LNCAP (cell line): ENCODE measurements around the gene RPS26.
A peak's percentile ranks its signal among the peaks of the same experiment; 100 is the strongest.

Experiments
- TF ChIP-seq, protein P1 (sequence below): fragments of 450-650 bp; IDR thresholded peaks from 2 replicates; pipeline ENCODE4 v1.5.1; 2017; ENCODE audit warnings: mild to moderate bottlenecking

The RPS26 gene

DNA sequence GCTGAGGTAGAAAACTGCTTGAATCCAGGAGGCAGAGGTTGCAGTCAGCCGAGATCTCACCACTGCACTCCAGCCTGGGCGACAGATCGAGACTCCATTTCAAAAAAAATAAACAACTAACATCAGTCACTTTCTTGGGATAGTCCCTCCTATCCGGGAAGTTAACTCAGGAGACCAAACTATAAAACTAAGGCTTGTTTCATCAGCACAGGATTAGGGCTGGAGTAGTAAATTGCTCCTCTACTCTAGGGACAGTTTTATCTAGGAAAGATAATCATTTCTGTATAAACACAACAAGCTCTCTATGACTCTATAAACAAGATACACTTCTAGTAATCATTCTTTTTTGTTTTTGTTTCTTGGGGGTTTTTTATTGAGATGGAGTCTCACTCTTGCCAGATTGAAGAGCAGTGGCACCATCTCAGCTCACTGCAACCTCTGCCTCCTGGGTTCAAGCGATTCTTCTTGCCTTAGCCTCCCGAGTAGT lies 11.7 kb downstream of the RPS26 start:
- TF ChIP-seq, protein P1, sequence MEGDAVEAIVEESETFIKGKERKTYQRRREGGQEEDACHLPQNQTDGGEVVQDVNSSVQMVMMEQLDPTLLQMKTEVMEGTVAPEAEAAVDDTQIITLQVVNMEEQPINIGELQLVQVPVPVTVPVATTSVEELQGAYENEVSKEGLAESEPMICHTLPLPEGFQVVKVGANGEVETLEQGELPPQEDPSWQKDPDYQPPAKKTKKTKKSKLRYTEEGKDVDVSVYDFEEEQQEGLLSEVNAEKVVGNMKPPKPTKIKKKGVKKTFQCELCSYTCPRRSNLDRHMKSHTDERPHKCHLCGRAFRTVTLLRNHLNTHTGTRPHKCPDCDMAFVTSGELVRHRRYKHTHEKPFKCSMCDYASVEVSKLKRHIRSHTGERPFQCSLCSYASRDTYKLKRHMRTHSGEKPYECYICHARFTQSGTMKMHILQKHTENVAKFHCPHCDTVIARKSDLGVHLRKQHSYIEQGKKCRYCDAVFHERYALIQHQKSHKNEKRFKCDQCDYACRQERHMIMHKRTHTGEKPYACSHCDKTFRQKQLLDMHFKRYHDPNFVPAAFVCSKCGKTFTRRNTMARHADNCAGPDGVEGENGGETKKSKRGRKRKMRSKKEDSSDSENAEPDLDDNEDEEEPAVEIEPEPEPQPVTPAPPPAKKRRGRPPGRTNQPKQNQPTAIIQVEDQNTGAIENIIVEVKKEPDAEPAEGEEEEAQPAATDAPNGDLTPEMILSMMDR = no peak

DNA sequence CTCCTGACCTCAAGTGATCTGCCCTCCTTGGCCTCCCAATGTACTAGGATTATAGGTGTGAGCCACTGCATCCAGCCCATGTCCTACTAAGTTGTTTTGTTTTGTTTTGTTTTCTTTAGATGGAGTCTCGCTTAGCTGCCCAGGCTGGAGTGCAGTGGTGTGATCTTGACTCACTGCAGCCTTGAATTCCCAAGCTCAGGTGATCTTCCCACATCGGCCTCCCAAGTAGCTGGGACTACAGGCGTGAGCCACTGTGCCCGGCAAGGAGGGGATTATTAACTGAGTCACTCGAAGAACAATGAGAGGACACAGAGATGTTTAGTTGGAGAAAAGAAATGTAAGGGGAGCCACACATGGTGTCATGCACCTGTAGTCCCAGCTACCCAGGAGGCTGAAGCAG lies 20.3 kb downstream of the RPS26 start:
- TF ChIP-seq, protein P1 = no peak

- TF ChIP-seq, protein P1 = no peak
These were observed 21.3 kb downstream of the RPS26 start for GRCh38 chr12:56062996-56063395.

- TF ChIP-seq, protein P1 = no peak
These were observed 29.9 kb downstream of the RPS26 start for GRCh38 chr12:56071648-56072047.

DNA sequence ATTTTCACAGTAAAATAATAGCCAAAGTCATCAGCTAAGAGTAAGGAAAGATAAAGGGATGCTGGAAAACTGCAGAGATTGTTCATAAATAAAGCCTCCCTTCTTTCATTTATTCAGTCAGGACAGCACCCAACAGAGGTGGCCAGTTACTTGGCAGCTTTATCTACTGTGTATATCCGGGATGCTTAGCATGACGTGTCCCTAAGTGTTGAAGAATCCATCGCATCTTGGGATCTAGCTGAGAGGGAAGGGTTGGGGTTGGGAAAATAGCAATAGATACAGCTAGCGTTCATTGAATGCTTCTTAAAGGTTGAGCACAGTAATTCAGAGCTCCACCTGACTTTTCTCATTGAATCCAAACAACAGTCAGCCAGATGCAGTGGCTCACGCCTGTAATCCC lies 32.7 kb downstream of the RPS26 start:
- TF ChIP-seq, protein P1 = no peak

- TF ChIP-seq, protein P1 = no peak
These were observed 36.7 kb downstream of the RPS26 start for GRCh38 chr12:56078427-56078826.

GRCh38 chr12:56078931-56079722 lies 37.4 kb downstream of the RPS26 start:
- TF ChIP-seq, protein P1 = peak; percentile 84
